DMS79 treated with DMSO at 0.1 percent for 48 hours (cell line): ENCODE results near the gene PLPP4.
"Not testable (repeated sequence)": the region's sequence is repeated elsewhere in the genome, so short reads cannot be mapped to it uniquely, and the experiment has no call there.

ENCODE experiments used
- DNase-seq: peaks from one replicate; lab custom pipeline; 2025; lab: John Stamatoyannopoulos, UW

Gene PLPP4

DNA sequence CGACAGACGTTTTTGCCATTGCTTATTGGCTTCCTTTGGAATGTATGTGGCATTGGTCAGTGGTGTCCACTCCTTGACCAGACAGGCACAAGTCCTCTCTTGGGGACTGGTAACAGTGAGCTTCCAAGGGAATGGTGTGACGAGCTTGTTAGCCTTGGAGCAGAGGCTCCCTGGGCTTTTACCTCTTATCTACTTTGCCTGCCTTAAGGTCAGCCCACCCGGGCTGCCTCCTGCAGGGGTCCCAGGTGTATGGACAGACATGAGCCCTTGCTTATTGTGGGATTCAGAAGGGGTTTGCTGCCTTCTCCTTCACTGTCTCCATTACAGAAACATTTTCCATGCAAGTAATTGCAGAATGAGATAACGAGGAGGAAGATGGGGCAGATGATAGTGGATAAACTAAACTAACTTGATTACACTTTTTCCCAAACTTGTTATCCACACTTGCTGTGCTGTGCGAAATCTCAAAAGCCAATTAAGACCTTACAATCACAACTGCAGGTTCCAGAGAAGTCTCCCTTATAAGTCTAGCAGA lies 29.7 kb downstream of the PLPP4 start:
- DNase-seq, result no peak

DNA sequence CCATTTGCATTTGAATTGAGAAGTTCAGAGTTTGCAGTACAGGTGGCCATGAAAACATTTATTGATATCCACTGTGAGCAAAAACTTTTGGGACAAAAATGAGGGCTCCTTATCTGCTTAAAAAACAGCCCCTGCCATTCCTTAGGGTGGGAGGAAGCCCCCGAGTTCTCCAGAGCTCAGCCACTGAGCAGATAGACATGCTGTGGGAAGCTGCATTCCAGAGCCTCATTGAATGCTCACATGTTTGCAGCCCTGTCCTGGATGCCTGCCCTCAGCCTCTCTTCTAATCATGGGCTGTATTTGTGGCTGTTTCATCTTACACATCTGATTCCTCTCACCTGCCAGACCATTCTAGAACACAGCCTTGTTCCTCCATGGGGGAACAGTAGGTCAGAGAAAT lies 33.3 kb downstream of the PLPP4 start:
- no peak for DNase-seq

DNA sequence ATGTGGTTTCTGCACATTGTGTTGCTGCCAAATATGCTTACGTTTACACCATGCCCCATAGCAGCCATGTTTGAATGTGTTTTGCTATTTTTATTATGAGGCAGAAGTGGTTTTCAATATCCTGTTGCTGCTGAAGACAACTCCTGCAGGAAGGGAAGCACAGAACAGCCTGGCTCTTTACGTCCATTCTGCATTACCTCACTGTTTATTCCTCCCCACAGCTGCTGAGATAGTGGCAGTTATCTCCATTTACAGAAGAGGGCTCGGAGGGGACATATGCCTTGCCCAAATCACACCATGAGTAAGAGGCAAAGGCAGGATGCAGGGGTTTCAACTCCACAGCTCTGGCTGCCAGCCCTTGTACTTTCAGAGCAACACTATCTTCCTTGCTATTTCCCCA lies 35.3 kb downstream of the PLPP4 start:
- no peak for DNase-seq

DNA sequence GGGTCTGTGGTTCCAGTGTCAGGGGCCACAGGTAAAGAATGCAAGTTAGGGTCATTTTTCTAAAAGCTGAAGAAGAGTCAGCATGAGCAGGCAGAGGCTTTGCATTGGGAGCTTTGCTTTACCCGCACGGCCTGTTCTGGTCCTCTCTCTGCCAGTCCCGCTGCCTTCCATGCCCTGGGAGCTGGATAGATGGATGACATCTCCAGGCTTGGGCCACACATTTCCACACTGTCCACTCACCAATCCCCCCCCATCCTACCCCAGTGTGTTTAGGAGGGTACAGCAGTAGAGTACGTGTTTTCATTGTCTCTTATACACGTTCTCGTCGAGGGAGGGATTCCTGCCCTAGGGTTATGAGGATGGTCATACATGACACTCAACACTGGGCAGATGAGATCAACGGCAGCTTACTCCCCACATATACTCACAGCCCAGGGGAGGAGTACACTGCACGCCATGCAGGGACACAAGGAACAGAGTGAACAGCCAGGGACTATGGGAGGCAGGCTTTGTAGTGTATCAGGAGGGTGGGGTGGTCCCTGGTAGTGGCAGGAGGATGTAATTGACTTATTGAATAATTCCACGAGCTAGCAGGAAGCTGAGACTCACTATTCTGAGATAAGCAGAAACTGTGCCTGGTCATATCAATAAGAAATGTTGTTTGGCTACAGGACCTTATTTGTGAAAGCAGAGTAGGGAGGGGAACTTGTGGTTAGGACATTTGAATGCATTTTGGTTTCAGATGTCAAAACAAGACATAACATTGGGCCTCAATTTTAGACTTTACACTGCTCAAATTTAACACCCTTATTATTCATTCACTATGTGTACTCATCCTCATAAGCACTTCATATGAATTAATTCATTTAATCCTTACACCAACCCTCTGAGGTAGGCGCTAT lies 36.6 kb downstream of the PLPP4 start:
- no peak for DNase-seq

DNA sequence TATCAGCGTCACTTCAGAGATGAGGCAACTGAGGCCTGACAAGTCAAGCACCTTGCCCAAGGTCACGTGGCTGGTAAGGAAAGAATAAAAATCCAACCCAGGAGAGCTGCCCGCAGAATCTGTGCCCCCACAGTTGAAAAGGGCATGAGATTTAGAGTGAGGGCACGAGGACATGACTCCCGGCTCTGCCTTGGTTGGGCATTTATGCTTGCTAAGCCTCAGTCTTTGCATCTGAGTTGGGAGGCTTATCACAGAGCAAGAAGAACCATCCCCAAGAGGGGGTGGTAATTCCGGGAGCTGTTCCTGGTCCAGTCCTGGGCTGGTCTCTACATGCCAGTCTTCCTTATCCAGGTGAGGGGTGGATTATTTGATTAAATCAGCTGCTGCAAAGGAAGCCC lies 37.3 kb downstream of the PLPP4 start:
- DNase-seq, result no peak

DNA sequence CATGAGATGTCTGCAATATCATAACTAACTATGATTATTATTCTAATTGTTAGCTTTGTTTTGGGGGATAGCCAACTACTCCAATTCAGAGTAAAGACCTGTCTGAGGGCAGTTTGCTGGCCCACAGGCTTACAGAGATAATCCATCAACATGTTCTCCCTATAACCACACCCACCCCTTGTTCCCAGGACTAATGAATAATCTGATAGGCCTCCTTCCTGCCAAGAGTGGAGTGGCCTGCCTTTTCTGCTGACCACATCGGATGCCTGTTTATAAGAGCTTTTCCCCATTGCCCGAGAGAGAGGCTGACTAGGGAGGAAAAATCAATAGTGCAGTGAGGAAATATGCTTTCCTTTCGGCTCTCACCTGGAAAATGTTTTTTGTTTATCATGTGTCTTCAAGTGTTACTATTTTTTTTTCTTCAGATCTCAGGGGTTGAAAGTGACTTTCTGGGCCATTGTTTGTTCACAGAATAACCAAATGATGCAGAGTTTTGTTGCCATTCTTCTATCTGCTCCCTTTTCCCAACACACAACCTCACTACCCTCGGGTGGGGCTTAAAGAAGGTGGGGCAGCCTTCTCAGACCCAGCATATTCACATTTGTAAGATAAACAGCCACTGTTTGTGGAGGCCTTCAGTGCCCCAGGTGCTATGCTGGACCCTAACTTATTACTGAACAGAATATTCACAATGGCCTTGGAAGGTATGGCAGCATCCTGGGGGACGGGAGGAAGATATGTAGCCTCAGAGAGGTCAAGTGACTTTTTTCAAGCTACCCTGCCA lies 38.4 kb downstream of the PLPP4 start:
- DNase-seq, result peak; percentile 71

DNA sequence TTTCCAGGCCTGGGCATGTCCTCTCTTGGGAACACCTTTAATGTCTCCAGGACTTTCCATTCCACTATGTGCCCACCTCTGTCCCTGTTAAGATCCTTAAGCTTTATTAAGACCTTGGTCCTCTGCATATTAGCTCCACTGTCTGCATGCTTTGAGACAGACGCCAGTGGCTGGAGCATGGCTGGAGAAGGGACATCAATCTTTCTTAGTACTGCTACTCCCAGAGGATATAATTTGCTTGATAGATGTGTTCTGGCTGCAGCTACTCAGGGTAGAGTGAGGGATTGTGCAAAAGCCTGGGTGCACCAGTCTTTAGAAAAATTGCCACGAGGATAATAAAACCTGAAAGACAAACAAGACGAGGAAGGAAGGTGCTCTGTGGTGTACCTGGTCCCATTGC lies 42.9 kb downstream of the PLPP4 start:
- DNase-seq, result no peak

DNA sequence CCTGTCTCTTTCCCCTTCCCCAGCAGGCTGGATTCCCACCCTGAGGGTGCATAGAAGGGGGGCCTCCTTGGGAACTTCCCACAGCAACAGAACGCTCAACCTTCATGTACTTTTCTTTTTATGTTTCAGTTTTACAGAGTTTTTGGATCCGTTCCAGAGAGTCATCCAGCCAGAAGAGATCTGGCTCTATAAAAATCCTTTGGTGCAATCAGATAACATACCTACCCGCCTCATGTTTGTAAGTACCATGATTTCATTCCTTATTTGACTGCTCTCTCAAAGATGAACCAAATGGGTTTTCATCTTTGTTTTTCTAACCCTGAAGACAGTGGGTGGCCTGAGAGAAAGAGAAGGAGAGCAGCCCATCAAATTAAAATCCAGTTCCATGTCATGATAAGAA lies 46.7 kb downstream of the PLPP4 start:
- DNase-seq, result peak; percentile 66

DNA sequence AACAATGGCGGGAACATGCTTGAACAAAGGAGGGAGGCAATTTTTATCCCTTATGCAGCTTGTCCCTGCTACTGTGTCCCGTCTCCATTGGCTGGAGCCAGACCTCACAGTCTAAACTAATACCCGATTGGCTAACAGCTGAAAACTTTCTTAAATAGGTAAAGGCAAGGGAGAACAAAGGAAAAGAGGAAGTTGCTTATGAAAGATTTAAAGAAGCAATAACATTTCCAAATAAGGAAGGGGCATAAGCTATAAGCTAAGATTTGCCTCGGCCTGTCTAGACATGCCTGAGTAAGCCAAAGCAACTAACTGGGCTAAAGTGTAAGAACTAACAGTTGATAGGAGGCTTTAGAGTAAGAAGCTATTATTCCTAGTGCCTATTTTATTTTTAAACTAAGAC lies 47.2 kb downstream of the PLPP4 start:
- not testable (repeated sequence) for DNase-seq

DNA sequence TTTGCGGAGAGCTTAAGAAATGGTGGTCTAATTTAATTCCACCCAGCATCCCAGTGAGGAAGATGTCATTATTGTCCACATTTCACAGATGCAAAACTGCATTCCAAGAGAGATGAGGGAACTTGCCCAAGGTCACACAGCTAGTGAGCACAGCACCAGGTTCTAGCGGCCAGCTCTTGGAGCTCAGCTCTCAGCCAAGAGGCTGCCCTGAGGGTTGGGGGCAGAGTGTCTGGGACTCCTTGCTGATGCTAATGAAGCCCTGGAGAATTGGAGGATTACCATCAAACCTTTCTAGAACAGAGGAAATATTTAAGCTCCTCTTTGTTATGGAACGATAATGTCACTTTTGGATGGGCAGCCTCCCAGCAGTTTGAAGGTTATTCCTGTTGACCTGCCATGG lies 48.0 kb downstream of the PLPP4 start:
- no peak for DNase-seq

DNA sequence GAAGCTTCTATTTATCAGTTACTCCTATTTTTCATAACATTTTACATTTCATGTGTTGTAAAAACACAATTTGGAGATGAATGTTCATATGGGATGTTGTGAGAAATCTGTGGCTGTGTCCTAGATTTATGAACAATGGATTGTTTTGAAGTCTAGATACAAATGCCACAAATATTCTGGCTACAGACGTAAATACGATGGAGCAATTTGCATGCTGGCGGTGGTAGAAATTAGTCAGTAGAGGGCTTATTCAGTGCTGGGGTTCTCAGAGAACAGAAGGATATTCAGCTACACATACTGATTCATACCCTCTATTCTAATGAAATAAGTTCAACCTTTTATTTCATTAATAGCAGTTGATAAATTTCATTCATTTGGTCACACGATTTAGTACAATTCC lies 48.8 kb downstream of the PLPP4 start:
- DNase-seq, result no peak

DNA sequence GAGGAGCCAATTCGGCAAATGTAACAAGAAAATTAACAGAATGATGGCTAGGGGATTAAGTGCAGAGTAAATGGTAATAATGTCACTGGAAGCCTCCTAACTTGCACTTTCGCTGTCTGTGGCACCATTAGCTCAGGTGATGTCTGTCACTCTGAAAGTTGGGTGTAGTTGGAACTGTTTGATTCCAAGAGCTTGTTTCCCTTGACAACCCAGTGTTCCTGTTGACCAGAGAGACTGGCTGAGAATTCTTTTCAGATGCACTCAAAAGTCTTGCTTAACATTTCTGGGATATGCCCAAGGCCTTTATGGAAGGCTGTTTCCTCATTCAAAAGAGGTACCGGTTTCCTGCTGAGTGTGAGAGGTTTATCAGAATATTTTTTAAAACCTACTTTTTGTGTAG lies 49.6 kb downstream of the PLPP4 start:
- no peak for DNase-seq

DNA sequence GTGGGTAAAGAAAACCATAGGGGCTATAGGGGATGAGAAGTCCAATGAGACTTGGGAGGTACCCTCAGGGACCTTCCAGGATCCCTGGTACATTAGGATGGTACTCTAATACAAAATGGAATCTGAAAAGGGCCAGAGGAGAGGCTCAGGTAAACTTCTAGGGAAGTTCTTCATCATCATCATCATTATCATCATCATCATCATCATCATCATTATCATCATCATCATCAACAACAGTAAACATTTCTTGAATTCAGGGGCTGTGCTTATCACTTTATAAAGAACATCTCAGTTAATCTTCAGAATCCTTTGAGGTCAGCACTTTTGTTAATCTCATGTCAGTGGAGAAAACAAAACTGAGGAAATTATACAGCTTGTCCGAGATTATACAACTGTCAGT lies 50.1 kb downstream of the PLPP4 start:
- no peak for DNase-seq

DNA sequence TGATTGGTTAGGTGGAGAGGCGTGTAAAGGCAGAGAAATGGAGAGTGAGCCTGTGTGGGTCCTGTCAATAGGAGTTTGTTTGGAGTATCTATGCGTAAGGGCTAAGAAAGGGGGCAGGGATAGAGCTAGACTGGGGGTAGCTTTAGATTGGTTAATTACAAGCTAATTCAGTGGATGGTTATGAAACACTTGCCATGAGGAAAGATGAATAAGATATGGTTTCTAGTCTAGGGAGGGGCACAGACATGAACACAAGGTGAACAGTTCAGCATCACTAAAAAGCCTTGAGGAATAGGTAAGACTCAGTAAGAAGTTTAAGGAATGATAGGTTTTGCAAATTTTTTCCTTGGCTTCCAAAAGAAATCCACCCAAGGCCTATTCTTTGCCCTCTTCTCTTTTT lies 50.6 kb downstream of the PLPP4 start:
- no peak for DNase-seq

DNA sequence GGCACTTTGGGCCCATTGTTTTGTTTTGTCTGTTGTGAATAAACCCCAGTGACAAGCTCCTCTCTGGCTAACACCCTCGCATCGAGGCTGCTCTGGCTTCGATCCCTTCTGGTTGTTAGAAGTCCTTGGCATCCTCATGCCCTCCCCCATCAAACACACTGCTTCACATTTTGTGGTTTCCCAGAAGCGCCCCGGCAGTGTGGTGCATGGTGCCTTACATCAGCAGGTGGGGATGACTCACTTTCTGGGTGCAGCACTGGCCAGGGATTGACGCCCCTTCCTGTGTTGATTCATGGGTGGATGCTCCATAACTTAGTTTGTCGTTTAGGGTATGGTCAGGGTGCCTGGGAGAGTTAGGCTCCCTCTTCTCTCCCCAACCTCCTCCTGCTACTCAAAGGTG lies 51.4 kb downstream of the PLPP4 start:
- DNase-seq, result no peak

DNA sequence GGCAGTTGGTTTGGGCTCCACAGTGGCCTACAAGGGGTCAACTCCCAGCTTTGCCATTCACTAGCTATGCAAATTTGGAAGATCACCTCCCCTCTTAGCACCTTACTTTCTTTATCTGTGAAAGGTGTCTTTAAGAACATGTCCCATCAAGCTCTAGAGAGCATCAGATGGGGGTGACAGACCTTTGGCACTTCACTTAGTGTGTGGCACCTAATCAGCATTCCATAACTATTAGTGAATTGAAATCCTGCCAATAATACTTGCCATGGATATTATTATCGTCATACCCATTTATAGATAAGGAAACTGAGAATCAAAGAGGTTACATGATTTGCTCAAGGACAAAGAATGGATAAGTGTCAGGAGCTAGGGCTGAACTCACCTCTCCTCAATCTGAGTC lies 51.9 kb downstream of the PLPP4 start:
- no peak for DNase-seq

DNA sequence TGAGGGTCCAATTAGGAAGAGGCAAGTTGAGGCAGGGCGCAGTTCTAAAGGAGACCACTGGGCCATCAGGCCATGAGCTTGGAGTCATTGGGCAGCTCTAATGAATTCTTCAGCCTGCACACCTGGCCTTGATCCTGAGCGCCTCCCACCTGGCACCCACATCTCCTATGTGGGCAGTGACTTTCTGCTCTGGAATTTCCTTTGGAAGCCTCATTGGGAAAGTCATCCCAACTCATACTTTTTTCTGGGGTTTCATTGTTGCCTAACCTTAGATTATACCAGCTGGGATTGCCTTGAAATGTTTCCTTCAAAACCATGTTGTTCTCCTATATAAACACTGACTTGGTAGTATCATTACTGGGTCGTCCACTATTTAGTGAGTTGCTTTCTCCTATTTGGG lies 54.1 kb downstream of the PLPP4 start:
- no peak for DNase-seq

DNA sequence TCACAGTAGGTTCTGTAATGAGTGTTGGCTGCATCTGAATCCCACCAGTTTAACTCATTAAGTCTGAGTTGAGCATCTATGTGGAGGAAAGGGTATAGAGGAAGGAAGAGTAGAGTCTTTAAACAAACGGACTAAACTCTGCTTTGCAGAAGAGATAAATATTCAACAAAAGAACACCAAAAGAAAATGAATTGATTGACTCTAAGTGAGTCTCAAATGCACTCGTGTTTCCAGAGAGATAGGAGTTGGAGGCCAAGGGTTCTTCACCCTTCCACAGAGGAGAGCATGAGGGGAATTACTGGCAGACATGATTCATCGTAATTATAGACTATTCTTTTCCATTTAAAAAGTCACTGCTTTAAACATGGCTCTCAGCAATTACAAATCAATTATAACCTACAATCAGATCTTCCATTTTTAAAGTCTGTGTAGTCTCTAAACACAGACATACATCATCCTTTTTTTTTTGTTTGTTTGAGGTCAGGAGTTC lies 56.3 kb downstream of the PLPP4 start:
- DNase-seq, result no peak

DNA sequence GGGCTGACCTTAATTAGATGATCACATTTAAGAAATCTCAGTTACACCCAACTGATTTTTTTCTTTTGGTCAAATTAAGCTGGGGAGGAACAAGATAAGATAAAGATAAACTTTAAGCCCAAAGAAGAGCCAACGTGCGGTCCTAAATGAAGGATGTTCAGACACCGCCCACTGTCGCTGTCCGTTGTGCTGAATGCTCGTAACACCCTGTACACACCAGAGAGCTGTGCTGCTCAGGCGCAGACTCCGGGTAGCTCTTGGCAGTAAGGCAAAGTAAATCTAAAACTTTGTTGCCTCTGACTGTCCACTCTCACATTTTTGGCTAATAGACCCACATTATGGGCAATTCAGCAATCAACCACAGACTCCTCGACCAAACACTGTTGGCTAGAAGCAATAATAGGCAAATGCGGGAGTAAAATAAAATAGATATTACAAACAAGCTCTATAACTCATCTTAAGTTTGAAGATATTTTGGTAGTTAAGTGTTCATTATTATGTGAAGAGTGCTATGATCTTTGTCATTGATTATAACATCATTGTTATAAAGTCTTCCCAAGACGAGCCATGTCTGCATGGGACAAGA lies 57.1 kb downstream of the PLPP4 start:
- DNase-seq, result no peak

DNA sequence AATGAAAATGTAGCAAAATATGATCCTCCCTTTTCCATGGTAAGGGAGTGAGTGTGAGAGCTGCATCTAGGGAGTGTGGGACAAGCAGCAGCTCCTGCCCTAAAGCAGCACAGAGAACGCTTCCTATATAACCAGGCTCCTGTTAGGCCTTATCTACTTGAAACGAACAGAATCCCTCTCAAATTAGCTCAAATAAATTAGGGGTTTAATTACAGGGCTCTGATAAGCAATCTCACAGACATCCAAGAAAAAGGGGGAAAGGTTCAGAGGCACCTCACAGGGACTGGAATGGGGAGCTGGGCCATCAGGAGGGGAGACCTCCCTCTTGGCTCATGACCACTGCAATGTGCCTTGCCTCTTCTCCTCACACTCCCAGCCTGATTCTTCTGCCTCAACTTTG lies 57.9 kb downstream of the PLPP4 start:
- DNase-seq, result no peak

DNA sequence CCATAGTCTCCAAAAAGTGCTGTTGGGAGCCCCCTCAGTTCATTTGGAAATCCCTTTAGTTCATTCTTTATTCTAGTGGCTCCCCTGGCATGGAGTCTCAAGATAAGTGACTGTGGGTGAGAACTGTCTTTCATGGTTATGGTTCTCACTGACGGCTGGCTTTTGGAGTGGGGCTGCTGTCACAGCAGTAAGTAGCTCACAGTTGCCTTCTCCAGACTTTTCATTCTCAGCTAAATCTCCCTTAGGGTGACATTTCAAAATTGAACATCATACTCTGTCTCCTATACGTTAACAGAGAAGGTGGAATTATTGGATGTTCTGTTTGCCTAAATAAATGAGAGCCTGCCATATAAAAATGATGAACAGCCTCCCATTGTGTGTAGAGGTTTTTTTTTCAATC lies 58.7 kb downstream of the PLPP4 start:
- no peak for DNase-seq

DNA sequence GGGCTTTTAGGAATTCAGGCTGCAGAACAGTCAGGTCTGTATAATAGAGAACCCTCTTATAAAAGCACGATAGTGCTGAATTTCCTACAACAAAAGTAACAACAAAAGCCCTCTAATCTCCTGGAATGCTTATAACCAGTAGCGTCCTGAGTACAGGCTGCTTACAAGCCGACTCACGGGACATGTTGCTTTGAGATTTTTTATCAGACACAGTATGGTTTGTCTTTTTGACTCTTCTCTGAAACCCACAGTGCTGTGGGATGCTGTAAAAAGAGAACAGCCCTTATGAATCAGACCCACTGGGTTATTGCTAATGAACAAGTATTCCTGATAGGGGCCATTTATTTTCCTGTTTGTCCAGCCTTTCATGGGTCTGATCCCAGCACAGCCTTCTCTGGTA lies 59.4 kb downstream of the PLPP4 start:
- no peak for DNase-seq

DNA sequence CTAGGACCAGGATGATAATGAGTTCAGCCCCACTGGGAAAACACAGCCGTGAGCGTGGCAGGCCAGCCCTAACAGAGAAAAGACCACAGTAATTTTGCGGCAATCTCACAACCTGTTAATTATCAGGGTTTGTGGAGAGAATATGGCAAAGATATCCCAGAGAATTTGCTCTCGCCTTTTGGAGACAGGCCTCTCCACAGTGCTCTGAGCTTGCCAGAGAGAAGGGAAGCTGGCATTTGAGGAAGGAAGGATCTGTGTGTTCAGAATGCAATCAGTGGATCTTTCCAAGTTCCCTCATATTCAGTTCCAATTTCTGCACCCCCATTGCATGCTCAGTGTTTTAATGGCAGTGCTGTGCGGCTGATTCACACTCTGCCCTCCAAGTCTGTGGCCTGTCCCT lies 60.2 kb downstream of the PLPP4 start:
- no peak for DNase-seq
